Panc1 (cell line): ENCODE results near the gene MIEN1. TPM values are rescaled to one million over a fixed set of nuclear protein-coding genes. Genes with fewer than 3 reads are reported as not detected.
"Not testable (repeated sequence)": the region's sequence is repeated elsewhere in the genome, so short reads cannot be mapped to it uniquely, and the experiment has no call there.

Source experiments
- ATAC-seq: fragments of 200-7000 bp; cut with Tn5 transposase; 2 replicates; pipeline ENCODE4 v1.9.1; 2020; ENCODE audit warnings: mild to moderate bottlenecking, moderate library complexity
- BruUV-seq: library from RNA; stranded (reverse); fragments of 400-500 nt; replicated peaks from 2 replicates; lab custom pipeline; 2021; lab: Mats Ljungman, UMichigan
- CTCF ChIA-PET: fragments of 300-600 bp; sonication (Branson Sonifier 250); formaldehyde crosslinking; loops from one replicate; lab custom pipeline; 2022; ENCODE audit warnings: antibody characterized with exemption; lab: Charles Lee
- POLR2A ChIA-PET: fragments of 300-600 bp; sonication (Branson Sonifier 250); formaldehyde crosslinking; loops from one replicate; lab custom pipeline; 2022; ENCODE audit warnings: antibody characterized with exemption; lab: Charles Lee
- DNase-seq: peaks from one replicate; pipeline ENCODE4 v3.0.0-alpha.2; 2010; ENCODE audit warnings: low read depth, low spot score
- H3K27ac ChIP-seq: 2 replicates; pipeline ENCODE4 v1.5.1; 2011; ENCODE audit warnings: mild to moderate bottlenecking, low read length, inconsistent platforms
- H3K27me3 ChIP-seq: fragments of 200-500 bp; sonication (Bioruptor generic); 2 replicates; pipeline ENCODE4 v1.6.0; 2014; ENCODE audit warnings: low read length, inconsistent platforms; ENCODE audit not compliant: control insufficient read depth, insufficient read depth
- H3K36me3 ChIP-seq: fragments of 200-500 bp; sonication (Bioruptor generic); 2 replicates; pipeline ENCODE4 v1.5.1; 2014; ENCODE audit warnings: inconsistent platforms, mild to moderate bottlenecking, low read length, moderate library complexity; ENCODE audit not compliant: control insufficient read depth, insufficient read depth
- H3K4me1 ChIP-seq: 2 replicates; pipeline ENCODE4 v1.5.1; 2011; ENCODE audit warnings: inconsistent platforms, mild to moderate bottlenecking, low read length, moderate library complexity; ENCODE audit not compliant: control insufficient read depth, insufficient read depth
- H3K4me3 ChIP-seq, 2 experiments: 2 replicates each; pipeline ENCODE4 v1.5.1; 2011 to 2012; ENCODE audit warnings: low read depth in 2 of 2, low read length in 2 of 2, mild to moderate bottlenecking in 2 of 2, inconsistent platforms in 1 of 2, moderate library complexity in 1 of 2
- H3K9me3 ChIP-seq: fragments of 200-500 bp; sonication (Bioruptor generic); 2 replicates; pipeline ENCODE4 v1.5.1; 2014; ENCODE audit warnings: low read depth, mild to moderate bottlenecking, inconsistent platforms, low read length, moderate library complexity; ENCODE audit not compliant: control insufficient read depth, insufficient read depth
- CTCF ChIP-seq: fragments of 450-650 bp; IDR thresholded peaks from 2 replicates; pipeline ENCODE4 v1.5.1; 2017; ENCODE audit warnings: mild to moderate bottlenecking
- POLR2AphosphoS5 ChIP-seq: IDR thresholded peaks from 2 replicates; pipeline ENCODE4 v1.6.1; 2012; ENCODE audit warnings: mild to moderate bottlenecking, low read depth, low read length, moderate library complexity
- REST ChIP-seq, 2 experiments: IDR thresholded peaks; 2 replicates each; pipeline ENCODE4 v1.6.1; 2011 to 2012; ENCODE audit warnings: low read depth in 2 of 2, control low read depth in 1 of 2, low read length in 1 of 2, mild to moderate bottlenecking in 1 of 2, moderate library complexity in 1 of 2; ENCODE audit not compliant: insufficient read depth in 1 of 2
- SIN3A ChIP-seq: IDR thresholded peaks from 2 replicates; pipeline ENCODE4 v1.6.1; 2012; ENCODE audit warnings: low read depth, mild to moderate bottlenecking, low read length, moderate library complexity, borderline replicate concordance; ENCODE audit not compliant: insufficient read depth
- TCF7L2 ChIP-seq: IDR thresholded peaks from 2 replicates; pipeline ENCODE4 v1.6.1; 2011; ENCODE audit warnings: mild to moderate bottlenecking, low read depth, low read length, inconsistent platforms
- in situ Hi-C: cut with HindIII; loops from 2 replicates; pipeline ENCODE4 v1.10.0; 2016; ENCODE audit warnings: low sequenced_read_pairs, low pct_unique_long_range_greater_than_20kb
- intact Hi-C: fragments of 100-400 bp; cut with micrococcal nuclease; formaldehyde crosslinking; loops from one replicate; pipeline ENCODE4 v1.10.0; 2022; ENCODE audit not compliant: unreplicated experiment
- total RNA-seq: library from RNA; stranded (reverse); gene quantifications from one replicate; pipeline ENCODE4 v1.2.1, GENCODE V29; 2021; ENCODE audit not compliant: unreplicated experiment

Gene MIEN1
- total RNA-seq, 1 experiment from 2014 or later = 103 TPM

- Histone ChIP-seq H3K4me3 (no peak overlapping the region), H3K36me3 (no peaks in the 10 kb centered on the region), H3K27me3 (no peaks in the 10 kb centered on the region; the same call in 1 of the 2 replicates), H3K9me3 (no peaks in the 10 kb centered on the region), H3K4me1 (no peaks in the 10 kb centered on the region), H3K27ac (no peak overlapping the region)
- no TSS peak for BruUV-seq
- in situ Hi-C loops (no loop called here), intact Hi-C loops (no loop called here)
- ChIA-PET POLR2A (no interaction called here), CTCF (interaction anchor here (0.6 kb wide), 1 partner anchor 20 kb away, joined by 3 read pairs; no protein-coding TSS in a partner anchor)
- TF ChIP-seq REST (IDR thresholded peaks at IDR 0.05; ENCODE audit: insufficient read depth in 1 of 2, low read depth in 2 of 2, low read length in 1 of 2) = no peak
- no peak for TF ChIP-seq CTCF
- no peak for TF ChIP-seq POLR2AphosphoS5
- no peak for TF ChIP-seq TCF7L2
- no peak for TF ChIP-seq SIN3A
- ATAC-seq (no peak), DNase-seq (no peak)
These were observed 35.4 kb upstream of the MIEN1 start for GRCh38 chr17:39765766-39766165.

- in situ Hi-C loops (no loop called here), intact Hi-C loops (no loop called here)
- BruUV-seq = no TSS peak
- Histone ChIP-seq H3K4me3 (no peak overlapping the region), H3K9me3 (no peaks in the 10 kb centered on the region), H3K4me1 (no peaks in the 10 kb centered on the region), H3K36me3 (no peaks in the 10 kb centered on the region), H3K27me3 (no peaks in the 10 kb centered on the region; the same call in 1 of the 2 replicates), H3K27ac (no peak overlapping the region)
- POLR2A ChIA-PET = interaction anchor here (1.1 kb wide), 1 partner anchor 16 kb away, joined by 13 read pairs; no protein-coding TSS in a partner anchor
- DNase-seq (no peak), ATAC-seq (no peak)
- CTCF ChIA-PET = no interaction called here
- no peak for TF ChIP-seq CTCF
- TF ChIP-seq REST (IDR thresholded peaks at IDR 0.05; ENCODE audit: insufficient read depth in 1 of 2, low read depth in 2 of 2, low read length in 1 of 2) = no peak
- no peak for TF ChIP-seq SIN3A
These were observed 34.8 kb upstream of the MIEN1 start for GRCh38 chr17:39765175-39765574.

GRCh38 chr17:39764171-39764570 lies 33.8 kb upstream of the MIEN1 start:
- H3K27me3 ChIP-seq, H3K9me3 ChIP-seq, CTCF ChIA-PET, H3K4me3 ChIP-seq, DNase-seq, H3K4me1 ChIP-seq, H3K27ac ChIP-seq, ATAC-seq, BruUV-seq, intact Hi-C loops, H3K36me3 ChIP-seq, in situ Hi-C loops: not testable (repeated sequence)
- POLR2A ChIA-PET = interaction anchor here (0.6 to 1.1 kb wide), 2 partner anchors 15 to 34 kb away, joined by 13 to 19 read pairs; no protein-coding TSS in a partner anchor
